GM12865 (cell line): ENCODE results near the gene TBATA.
"Not testable (repeated sequence)": the region's sequence is repeated elsewhere in the genome, so short reads cannot be mapped to it uniquely, and the experiment has no call there.

ENCODE experiments used
- DNase-seq: peaks from one replicate; pipeline ENCODE4 v3.0.0; 2010; ENCODE audit warnings: low read depth
- H3K4me3 ChIP-seq: 2 replicates; pipeline ENCODE4 v1.5.1; 2011; ENCODE audit warnings: mild to moderate bottlenecking, low read depth, low read length, control low read depth
- TF ChIP-seq, protein P1 (sequence below): IDR thresholded peaks from 2 replicates; pipeline ENCODE4 v1.5.1; 2011; ENCODE audit warnings: low read length, control low read depth, low read depth, inconsistent platforms; ENCODE audit not compliant: insufficient read depth; ENCODE audit errors: missing control alignments

TBATA gene

DNA sequence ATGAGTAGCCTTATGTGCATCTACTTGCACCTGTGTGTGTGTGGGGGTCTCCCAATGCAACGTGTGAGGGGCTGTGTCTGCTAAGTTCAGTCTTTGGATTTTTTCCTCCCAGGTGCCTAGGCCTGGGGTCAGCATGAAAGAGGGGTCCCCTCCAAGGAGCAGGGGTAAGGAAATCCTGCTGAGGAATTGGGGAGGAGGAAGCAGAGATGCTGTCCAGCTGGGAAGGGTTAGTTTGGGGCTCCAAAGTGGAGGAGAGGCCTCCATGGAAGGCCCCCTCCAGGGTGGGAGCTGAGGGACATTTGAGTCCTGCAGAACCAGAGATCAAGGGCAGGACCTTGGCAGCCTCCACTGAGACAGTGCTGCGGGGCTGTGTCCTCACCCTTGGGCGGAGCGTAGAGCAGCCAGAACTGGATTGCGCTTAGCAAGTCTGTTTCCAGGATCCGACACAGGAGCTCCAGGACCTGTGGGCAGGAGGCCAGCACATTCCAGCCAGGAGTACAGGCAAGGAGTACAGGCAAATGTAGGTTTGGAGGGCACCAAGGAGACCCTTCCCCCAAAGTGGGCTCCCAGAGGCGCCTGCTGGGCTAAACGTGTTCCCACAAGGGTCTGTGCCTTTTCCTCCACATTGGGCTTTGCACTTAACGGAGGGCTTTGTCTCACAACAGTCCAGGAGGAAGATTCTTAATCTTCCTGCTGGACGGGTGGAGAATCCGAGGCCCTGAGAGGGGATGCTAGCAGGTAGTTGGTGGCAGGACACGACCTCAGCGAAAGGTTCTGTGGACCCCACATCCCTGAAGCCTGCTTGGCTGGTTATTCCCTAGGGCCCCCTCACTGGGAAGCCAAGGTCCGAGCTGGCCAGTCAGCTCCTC lies 10.1 kb downstream of the TBATA start:
- TF ChIP-seq, protein P1, sequence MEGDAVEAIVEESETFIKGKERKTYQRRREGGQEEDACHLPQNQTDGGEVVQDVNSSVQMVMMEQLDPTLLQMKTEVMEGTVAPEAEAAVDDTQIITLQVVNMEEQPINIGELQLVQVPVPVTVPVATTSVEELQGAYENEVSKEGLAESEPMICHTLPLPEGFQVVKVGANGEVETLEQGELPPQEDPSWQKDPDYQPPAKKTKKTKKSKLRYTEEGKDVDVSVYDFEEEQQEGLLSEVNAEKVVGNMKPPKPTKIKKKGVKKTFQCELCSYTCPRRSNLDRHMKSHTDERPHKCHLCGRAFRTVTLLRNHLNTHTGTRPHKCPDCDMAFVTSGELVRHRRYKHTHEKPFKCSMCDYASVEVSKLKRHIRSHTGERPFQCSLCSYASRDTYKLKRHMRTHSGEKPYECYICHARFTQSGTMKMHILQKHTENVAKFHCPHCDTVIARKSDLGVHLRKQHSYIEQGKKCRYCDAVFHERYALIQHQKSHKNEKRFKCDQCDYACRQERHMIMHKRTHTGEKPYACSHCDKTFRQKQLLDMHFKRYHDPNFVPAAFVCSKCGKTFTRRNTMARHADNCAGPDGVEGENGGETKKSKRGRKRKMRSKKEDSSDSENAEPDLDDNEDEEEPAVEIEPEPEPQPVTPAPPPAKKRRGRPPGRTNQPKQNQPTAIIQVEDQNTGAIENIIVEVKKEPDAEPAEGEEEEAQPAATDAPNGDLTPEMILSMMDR, result no peak
- DNase-seq, result no peak
- H3K4me3 ChIP-seq, result no peak overlapping the region

DNA sequence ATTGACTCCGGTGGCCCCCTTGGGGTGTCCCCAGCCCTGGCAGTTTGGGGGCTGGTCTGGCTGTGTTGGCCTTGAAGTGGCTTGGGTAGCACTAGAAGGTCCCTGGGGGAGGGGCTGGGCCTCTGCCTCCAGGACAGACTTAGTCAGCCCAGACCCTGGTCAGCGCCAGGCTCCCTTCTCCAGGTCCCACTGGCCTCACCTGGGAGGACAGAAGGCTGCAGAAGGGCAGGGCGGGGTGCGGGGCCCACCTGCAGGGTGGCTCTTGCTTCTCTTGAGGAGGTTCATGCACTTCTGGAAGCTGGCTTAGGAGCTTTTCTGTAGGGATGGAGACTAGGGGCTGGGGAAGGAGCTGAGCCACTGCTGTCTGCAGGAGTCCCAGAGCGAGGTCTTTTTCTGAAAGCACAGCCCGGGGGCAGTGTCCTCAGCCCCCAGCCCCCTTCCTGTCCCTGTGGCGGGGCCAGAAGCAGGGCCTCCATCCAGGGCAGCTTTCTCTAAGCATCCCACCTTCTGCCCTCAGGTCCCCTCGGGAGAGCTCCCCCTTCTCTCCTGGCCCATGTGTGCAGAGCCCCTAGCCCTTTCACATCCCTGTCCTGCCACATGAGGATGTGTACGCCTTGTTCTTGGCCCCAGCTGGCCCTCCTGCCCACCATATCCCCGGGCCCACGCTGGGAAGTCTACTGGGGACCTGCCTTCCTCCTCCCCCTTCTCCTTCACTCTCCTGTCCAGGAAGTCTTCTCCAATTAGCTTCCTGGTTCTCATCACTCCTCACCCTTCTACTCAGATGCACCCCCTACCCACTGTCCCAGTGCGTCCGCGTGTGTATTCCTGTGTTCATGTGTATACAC lies 11.0 kb downstream of the TBATA start:
- DNase-seq, result no peak
- no peak overlapping the region for H3K4me3 ChIP-seq
- TF ChIP-seq, protein P1, result no peak

DNA sequence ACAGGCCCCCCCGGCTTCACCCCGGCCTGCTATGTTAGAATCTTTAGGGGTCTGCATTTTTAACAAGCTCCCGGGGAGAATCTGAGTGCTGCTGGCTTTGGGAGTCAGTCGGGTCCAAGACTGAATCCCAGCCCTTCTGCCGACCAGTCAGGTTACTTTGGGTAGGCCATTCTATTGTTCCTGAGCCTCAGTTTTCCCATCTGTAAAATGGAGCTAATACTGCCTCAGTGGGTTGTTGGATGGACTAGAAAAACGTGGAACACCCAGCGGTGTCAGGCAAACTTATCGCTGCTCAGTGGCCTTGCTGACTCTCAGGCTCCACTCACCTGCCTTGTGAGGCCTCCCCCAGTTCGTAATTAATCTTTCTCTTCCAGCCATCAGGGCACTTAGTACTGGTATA lies 11.7 kb downstream of the TBATA start:
- TF ChIP-seq, protein P1, result no peak
- no peak for DNase-seq
- H3K4me3 ChIP-seq, result no peak overlapping the region

DNA sequence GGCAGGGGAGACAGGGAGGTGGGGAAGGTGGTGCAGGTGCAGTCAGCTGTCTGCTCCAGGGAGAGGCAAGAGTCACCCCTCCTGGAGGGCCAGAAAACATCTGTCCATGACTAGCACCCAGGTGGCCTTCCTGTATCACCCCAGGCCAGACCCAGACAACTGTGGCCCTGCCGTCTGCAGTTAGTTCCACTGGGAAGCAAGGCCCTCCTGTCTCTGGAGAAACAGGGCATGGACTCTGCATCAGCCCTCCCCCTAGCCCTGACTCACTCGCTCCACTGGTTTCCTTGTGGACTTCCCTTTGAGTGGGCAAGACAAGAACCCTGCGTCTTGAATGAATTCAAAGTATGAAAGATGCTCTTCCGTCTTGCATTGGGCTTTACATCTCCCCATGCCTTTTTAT lies 12.6 kb downstream of the TBATA start:
- TF ChIP-seq, protein P1, result no peak
- no peak overlapping the region for H3K4me3 ChIP-seq
- no peak for DNase-seq

DNA sequence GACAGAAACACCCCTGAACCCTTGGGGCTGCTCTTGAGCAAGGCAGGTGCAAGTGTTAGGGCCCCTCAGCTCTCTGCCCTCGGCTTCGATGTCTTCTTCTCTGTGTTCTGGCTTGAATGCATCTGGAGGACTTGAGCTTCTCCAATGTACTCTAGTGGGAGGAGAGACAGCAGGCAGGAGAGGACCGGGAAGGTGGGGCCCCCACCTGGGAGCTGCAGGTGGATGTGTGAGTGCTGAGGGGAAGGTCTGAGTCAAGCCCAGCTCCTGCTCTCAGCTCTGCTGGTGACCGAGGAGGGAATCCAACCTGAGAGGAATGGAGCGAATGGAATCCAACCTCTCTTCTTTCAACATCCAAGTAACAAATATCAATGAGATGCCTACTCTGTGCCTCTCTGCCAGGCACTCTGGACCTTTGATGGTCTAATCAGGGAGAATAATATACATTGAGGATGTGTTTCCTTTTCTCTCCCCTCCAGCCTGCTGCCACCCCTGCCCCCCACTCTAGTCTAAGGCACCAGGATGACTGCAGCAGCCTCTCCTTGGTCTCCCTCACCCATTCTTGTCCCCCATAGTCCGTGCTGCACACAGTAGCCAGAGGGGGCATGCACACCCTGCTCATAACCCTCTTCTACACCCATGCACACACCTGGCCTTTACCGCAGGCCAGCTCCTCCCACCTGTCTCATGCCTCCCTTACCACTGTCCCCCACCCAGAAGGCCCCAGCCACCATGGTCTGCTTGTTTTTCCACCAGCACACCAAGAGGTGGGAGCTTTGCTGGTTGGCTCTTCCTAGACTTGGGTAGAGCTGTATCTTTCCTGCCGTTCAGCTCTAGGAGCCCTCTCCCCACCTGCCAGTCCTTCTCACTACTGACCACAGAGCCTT lies 13.6 kb downstream of the TBATA start:
- DNase-seq, result no peak
- TF ChIP-seq, protein P1, result no peak
- H3K4me3 ChIP-seq, result no peak overlapping the region

GRCh38 chr10:70770516-70770915 lies 14.7 kb downstream of the TBATA start:
- DNase-seq, H3K4me3 ChIP-seq: not testable (repeated sequence)
